Measurements from ENCODE around the gene RAB34. TPM values are rescaled to one million over a fixed set of nuclear protein-coding genes. Genes with fewer than 3 reads are reported as not detected.

Gene RAB34
- total RNA-seq, 1 experiment from 2014 or later: 284 TPM

DNA sequence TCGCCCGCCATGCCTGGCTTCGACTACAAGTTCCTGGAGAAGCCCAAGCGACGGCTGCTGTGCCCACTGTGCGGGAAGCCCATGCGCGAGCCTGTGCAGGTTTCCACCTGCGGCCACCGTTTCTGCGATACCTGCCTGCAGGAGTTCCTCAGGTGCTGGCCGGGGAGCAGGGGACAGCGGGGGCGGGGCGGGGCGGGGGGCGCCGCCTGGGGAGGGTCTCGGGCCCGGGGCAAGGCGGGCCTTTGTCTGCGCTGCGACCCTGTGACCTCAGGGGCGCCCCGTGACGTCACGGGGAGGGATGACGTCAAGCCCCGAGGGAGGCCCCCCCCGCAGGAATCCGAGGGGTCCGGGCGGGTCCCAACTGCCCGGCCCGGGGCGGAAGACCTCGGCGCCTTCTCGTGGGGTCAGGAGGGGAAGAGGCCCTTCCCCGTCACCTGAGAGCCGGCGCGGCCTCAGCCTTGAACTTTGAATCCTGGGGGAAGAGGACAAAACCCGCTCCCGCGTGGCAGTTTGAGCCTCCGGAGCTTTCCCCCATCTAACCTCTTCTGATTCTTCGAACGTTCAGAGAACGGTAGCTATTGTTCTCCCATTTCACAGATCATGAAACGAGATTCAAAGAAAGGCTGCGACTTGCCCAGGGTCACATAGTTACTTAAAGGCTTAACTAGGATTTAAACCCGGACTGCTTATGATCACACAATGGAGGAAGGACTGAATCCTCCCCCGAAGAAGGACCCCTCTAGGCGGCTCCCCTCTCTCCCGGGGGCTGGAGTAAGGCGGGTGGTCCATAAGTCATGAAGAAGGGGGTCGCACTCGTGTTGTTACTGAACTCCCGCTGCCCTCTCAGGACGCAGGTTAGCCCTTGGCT lies 26.7 kb upstream of the RAB34 start:
- H3K4me1 ChIP-seq (ENCODE audit: control insufficient read depth, insufficient read depth, low read length): peaks cover 48% of the 10 kb centered on the region
- in situ Hi-C loops (cut with HindIII; ENCODE audit: low pct_unique_long_range_greater_than_20kb, low sequenced_read_pairs) (no loop called here), intact Hi-C loops (cut with micrococcal nuclease; ENCODE audit: unreplicated experiment) (no loop called here)
- peak overlapping the region; percentile 89 to 99 for H3K4me3 ChIP-seq (ENCODE audit: low read depth in 2 of 2, low read length in 2 of 2)
- ATAC-seq (peak; percentile 6; the same call in 1 of the 2 replicates), DNase-seq (ENCODE audit: low read depth, low spot score) (no peak)
- no peaks in the 10 kb centered on the region for H3K9me3 ChIP-seq (ENCODE audit: control insufficient read depth, insufficient read depth, low read depth, low read length)
- TSS peak; percentile 85 for BruUV-seq (replicated peaks)
- no peaks in the 10 kb centered on the region; the same call in 1 of the 2 replicates for H3K36me3 ChIP-seq (ENCODE audit: control insufficient read depth, insufficient read depth, low read length)
- TF ChIP-seq, protein P1, sequence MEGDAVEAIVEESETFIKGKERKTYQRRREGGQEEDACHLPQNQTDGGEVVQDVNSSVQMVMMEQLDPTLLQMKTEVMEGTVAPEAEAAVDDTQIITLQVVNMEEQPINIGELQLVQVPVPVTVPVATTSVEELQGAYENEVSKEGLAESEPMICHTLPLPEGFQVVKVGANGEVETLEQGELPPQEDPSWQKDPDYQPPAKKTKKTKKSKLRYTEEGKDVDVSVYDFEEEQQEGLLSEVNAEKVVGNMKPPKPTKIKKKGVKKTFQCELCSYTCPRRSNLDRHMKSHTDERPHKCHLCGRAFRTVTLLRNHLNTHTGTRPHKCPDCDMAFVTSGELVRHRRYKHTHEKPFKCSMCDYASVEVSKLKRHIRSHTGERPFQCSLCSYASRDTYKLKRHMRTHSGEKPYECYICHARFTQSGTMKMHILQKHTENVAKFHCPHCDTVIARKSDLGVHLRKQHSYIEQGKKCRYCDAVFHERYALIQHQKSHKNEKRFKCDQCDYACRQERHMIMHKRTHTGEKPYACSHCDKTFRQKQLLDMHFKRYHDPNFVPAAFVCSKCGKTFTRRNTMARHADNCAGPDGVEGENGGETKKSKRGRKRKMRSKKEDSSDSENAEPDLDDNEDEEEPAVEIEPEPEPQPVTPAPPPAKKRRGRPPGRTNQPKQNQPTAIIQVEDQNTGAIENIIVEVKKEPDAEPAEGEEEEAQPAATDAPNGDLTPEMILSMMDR (IDR thresholded peaks at IDR 0.05): no peak
- TF ChIP-seq TCF7L2 (IDR thresholded peaks at IDR 0.05; ENCODE audit: low read depth, low read length): peak; percentile 27; the same call in 1 of the 2 replicates
- H3K27ac ChIP-seq (ENCODE audit: low read length): peak overlapping the region; percentile 99
- ChIA-PET POLR2A (interaction anchor here (0.6 to 1.8 kb wide), 4 partner anchors 9 to 25 kb away, joined by 3 to 26 read pairs (median 8); partner anchors contain the start of genes NEK8 and RPL23A), CTCF (interaction anchor here (1.5 to 8.4 kb wide), 2 partner anchors 17 kb away, joined by 13 to 123 read pairs; partner anchors contain the start of genes NEK8 and TLCD1)
- H3K27me3 ChIP-seq (ENCODE audit: control insufficient read depth, insufficient read depth, low read length): no peaks in the 10 kb centered on the region

DNA sequence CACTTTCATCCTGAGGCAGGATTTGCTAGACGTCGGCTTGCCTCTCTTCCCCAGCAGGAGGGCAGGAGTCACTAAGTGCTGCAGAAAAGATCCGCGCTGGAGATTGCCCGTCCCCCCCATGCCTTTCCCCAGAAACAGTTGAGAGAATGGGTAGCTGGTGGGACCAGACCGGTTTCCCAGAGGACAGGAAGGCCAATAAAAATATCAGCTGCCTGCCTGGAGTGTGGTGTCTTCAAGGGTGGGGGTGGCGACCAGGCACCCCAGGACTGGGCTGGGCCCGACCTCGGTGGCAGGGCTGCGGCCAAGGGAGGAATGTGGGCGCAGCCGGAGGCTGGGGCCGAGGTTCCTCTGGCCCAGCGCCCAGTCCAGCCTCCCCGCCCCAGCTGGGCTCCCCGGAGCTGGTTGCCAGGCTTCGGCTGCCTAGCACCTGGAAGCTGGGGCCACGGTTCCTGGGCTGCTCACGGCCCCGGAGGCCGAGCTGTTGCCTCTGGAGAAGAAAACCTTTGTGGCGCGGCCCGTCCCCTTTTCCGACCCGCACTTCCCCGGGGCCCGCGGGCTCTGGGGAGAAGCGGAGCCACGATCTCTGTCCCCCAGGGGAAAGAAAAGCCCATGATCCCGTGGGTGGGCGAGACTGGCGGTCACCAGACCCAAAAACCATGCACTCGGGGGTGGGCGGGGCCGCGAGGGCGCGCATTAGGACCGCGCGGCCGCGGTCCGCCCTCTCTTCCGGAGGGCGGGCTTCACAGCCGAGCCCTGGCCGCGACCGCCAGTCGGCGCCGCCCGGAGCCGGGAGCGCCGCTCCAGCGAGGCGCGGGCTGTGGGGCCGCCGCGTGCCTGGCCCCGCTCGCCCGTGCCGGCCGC lies 25.8 kb upstream of the RAB34 start, which contains the start of gene TRAF4:
Gene TRAF4, plus strand, starts transcription at position 769 of the 861 bp plus-strand sequence. CDS start 102 bp downstream, outside the sequence.
- Histone ChIP-seq H3K36me3 (ENCODE audit: control insufficient read depth, insufficient read depth, low read length) (no peaks in the 10 kb centered on the region; the same call in 1 of the 2 replicates), H3K27ac (ENCODE audit: low read length) (peak within 1 kb of the TSS; percentile 99), H3K9me3 (ENCODE audit: control insufficient read depth, insufficient read depth, low read depth, low read length) (no peaks in the 10 kb centered on the region), H3K4me3 (ENCODE audit: low read depth in 2 of 2, low read length in 2 of 2) (peak within 1 kb of the TSS; percentile 89 to 99), H3K27me3 (ENCODE audit: control insufficient read depth, insufficient read depth, low read length) (no peaks in the 10 kb centered on the region), H3K4me1 (ENCODE audit: control insufficient read depth, insufficient read depth, low read length) (peaks cover 39% of the 10 kb centered on the region)
- intact Hi-C loops (cut with micrococcal nuclease; ENCODE audit: unreplicated experiment) (no loop called here), in situ Hi-C loops (cut with HindIII; ENCODE audit: low pct_unique_long_range_greater_than_20kb, low sequenced_read_pairs) (no loop called here)
- CTCF ChIA-PET: interaction anchor here (0.5 to 1.5 kb wide), 4 partner anchors 11 to 245 kb away, joined by 3 to 13 read pairs (median 10); partner anchors contain the start of gene TLCD1
- ATAC-seq (peak; percentile 85), DNase-seq (ENCODE audit: low read depth, low spot score) (no peak)
- TSS peak; percentile 97 for BruUV-seq (replicated peaks)
- peak; percentile 32; the same call in 1 of the 2 replicates for TF ChIP-seq SIN3A (IDR thresholded peaks at IDR 0.05; ENCODE audit: borderline replicate concordance, insufficient read depth, low read depth, low read length)
- TF ChIP-seq POLR2AphosphoS5 (IDR thresholded peaks at IDR 0.05; ENCODE audit: low read depth, low read length): peak; percentile 57
- TF ChIP-seq, protein P2, sequence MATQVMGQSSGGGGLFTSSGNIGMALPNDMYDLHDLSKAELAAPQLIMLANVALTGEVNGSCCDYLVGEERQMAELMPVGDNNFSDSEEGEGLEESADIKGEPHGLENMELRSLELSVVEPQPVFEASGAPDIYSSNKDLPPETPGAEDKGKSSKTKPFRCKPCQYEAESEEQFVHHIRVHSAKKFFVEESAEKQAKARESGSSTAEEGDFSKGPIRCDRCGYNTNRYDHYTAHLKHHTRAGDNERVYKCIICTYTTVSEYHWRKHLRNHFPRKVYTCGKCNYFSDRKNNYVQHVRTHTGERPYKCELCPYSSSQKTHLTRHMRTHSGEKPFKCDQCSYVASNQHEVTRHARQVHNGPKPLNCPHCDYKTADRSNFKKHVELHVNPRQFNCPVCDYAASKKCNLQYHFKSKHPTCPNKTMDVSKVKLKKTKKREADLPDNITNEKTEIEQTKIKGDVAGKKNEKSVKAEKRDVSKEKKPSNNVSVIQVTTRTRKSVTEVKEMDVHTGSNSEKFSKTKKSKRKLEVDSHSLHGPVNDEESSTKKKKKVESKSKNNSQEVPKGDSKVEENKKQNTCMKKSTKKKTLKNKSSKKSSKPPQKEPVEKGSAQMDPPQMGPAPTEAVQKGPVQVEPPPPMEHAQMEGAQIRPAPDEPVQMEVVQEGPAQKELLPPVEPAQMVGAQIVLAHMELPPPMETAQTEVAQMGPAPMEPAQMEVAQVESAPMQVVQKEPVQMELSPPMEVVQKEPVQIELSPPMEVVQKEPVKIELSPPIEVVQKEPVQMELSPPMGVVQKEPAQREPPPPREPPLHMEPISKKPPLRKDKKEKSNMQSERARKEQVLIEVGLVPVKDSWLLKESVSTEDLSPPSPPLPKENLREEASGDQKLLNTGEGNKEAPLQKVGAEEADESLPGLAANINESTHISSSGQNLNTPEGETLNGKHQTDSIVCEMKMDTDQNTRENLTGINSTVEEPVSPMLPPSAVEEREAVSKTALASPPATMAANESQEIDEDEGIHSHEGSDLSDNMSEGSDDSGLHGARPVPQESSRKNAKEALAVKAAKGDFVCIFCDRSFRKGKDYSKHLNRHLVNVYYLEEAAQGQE (IDR thresholded peaks at IDR 0.05; ENCODE audit: insufficient read depth in 1 of 2, low read depth in 2 of 2, low read length in 1 of 2): no peak
- TF ChIP-seq, protein P1 (IDR thresholded peaks at IDR 0.05): no peak
- peak; percentile 57; the same call in 1 of the 2 replicates for TF ChIP-seq TCF7L2 (IDR thresholded peaks at IDR 0.05; ENCODE audit: low read depth, low read length)
- POLR2A ChIA-PET: interaction anchor here (0.6 to 1.7 kb wide), 4 partner anchors 10 to 565 kb away, joined by 3 to 26 read pairs (median 6); partner anchors contain the start of gene NEK8
